Vagina (tissue), 2 donors: ENCODE measurements around the gene SYNE1.

ENCODE experiments used
- POLR2A ChIP-seq, 2 donors: fragments of 450-650 bp; IDR thresholded peaks; one replicate each; pipeline ENCODE4 v1.6.1; 2017; ENCODE audit warnings: antibody characterized with exemption in 2 of 2, mild to moderate bottlenecking in 2 of 2, moderate library complexity in 2 of 2
- TF ChIP-seq, protein P1 (sequence below), 3 experiments: fragments of 450-650 bp in 2 of 3; fragments of 200-600 bp in 1 of 3; sonication (generic) in 1 of 3; IDR thresholded peaks; one replicate each; pipeline ENCODE4 v1.5.1; 2017 to 2019; ENCODE audit warnings: antibody characterized with exemption in 3 of 3, mild to moderate bottlenecking in 2 of 3, moderate library complexity in 2 of 3

DNA sequence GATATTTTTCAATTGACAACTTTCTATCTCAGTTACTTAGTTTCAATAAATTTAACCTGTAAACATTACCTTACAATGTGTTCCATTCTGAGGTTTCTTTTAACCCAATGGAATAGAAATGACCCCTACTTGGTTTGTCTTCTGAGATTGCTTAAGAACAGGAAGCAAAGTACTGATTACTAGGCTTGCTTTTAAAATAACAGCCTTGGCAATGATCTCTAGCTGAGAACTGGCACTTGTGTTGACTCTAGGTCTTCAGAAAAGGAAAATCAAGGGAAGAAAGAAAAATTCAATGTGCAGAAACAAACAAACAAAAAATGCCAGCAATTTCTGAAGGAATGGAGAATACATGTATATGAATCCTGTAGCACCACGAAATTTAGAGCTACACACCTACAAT lies 66.1 kb downstream of the SYNE1 start:
- TF ChIP-seq, protein P1, sequence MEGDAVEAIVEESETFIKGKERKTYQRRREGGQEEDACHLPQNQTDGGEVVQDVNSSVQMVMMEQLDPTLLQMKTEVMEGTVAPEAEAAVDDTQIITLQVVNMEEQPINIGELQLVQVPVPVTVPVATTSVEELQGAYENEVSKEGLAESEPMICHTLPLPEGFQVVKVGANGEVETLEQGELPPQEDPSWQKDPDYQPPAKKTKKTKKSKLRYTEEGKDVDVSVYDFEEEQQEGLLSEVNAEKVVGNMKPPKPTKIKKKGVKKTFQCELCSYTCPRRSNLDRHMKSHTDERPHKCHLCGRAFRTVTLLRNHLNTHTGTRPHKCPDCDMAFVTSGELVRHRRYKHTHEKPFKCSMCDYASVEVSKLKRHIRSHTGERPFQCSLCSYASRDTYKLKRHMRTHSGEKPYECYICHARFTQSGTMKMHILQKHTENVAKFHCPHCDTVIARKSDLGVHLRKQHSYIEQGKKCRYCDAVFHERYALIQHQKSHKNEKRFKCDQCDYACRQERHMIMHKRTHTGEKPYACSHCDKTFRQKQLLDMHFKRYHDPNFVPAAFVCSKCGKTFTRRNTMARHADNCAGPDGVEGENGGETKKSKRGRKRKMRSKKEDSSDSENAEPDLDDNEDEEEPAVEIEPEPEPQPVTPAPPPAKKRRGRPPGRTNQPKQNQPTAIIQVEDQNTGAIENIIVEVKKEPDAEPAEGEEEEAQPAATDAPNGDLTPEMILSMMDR (IDR thresholded peaks at IDR 0.05) = no peak
- no peak for TF ChIP-seq POLR2A (IDR thresholded peaks at IDR 0.05)
